Choroid plexus epithelial cell (primary cell): ENCODE results near the gene SAFB.

ENCODE experiments used
- DNase-seq: peaks from one replicate; pipeline ENCODE4 v3.0.0-alpha.2; 2010; ENCODE audit warnings: low read depth
- H3K4me3 ChIP-seq: 2 replicates; pipeline ENCODE4 v1.5.1; 2011; ENCODE audit warnings: low read depth, mild to moderate bottlenecking, control low read depth, low read length, moderate library complexity
- TF ChIP-seq, protein P1 (sequence below): conservative IDR thresholded peaks from 2 replicates; pipeline ENCODE4 v1.5.1; 2011; ENCODE audit warnings: low read depth, mild to moderate bottlenecking, control low read depth, inconsistent platforms, low read length, moderate library complexity

The SAFB gene

DNA sequence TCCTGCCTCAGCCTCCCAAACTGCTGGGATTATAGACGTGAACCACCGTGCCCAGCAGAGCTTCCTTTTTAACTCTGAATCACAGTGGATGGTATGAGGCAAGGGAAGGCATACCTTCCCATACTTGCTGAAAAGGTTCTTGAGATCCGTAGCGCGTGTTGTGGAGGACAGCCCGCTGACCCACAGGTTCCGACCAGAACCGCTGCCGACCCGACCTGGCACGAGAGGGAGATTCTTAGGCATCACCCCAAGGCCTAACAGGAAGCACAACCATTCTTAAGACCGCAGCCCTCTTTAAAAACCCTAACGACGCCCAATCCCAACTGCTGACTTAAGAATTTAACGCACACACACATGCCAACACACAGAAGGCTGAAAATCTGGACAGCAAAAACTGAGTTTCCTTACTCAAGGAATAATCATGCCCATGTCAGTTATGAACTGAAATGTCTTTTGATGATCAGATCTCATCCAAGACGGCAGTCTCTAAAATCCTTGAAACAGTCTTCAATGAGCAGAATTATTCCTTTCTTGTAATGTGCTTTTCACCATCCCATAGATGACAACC lies 12.9 kb upstream of the SAFB start:
- no peak overlapping the region for H3K4me3 ChIP-seq
- no peak for DNase-seq
- TF ChIP-seq, protein P1, sequence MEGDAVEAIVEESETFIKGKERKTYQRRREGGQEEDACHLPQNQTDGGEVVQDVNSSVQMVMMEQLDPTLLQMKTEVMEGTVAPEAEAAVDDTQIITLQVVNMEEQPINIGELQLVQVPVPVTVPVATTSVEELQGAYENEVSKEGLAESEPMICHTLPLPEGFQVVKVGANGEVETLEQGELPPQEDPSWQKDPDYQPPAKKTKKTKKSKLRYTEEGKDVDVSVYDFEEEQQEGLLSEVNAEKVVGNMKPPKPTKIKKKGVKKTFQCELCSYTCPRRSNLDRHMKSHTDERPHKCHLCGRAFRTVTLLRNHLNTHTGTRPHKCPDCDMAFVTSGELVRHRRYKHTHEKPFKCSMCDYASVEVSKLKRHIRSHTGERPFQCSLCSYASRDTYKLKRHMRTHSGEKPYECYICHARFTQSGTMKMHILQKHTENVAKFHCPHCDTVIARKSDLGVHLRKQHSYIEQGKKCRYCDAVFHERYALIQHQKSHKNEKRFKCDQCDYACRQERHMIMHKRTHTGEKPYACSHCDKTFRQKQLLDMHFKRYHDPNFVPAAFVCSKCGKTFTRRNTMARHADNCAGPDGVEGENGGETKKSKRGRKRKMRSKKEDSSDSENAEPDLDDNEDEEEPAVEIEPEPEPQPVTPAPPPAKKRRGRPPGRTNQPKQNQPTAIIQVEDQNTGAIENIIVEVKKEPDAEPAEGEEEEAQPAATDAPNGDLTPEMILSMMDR, result no peak

DNA sequence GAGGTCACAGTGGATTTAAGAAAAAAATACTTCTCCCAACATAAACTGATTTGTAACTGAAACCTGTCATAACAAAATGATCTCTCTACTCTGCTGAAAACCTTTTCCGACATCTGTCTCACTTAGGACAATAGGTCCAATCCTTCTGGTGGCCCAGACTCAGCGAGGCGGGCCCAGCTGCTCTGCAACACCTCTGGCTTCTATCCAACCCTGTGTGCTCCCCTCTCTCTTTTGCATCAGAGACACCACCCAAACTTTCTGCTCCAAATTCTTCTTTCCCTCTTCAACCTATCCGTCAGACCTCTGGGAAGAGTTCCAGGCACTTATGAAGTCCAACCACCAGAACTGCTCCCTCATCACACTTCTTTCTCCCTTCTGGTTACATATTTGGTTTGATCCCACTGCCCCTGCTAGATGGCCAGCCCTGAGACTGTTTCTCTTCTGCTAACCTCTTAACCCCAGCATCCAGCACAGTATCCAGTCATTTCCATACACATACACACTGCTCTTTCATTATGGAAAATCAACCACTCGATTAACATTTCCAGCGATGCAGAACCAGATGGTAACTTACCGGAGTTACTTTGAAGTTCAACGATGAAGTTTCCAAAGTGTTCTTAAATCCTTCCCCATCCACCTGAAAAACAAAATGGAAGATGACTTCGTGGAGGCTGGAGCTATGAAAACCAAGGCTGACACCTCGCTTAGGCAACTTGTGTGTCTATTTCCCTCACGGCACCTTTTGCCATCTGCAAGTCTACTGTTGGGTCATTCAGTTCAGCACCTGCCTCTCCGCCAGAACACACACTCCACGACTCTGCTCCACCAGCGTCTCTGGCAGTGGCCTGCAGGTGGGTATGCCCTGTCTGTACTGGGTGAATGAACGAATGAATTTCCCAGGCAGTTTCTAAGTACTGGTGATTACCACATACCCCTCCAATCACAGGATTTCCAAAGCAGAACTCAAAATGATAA lies 9.7 kb upstream of the SAFB start:
- TF ChIP-seq, protein P1, result no peak

DNA sequence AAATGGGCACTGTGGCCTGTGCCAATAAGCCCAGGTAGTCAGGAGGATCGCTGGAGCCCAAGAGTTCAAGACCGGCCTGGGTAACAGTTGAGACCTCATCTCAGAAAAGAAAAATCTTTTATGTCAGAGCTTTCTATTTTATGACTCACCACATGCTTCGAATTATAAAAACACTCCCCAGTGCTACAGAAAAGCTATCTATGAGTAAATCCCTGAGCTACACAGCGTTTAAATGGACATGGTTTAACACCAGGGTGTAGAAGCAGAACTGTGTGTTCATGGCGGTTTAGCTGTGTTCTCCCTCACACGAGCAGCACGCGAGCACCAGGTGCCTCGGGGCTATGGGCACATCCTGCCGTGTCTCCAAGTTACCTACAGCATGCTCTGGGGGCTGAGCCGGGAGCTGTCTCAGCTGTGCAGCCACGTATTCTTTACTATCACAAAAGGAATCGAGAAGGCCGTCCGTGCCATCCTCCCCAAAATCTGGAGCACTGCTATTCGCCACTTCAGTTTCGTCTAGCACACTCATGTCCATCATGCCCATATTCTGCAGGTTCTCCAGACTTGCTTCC lies 7.0 kb upstream of the SAFB start:
- peak; percentile 40 for DNase-seq
- TF ChIP-seq, protein P1, result no peak
- H3K4me3 ChIP-seq, result no peak overlapping the region

More for the DNA sequence above, 9.7 kb upstream of the SAFB start:
- no peak for DNase-seq
- H3K4me3 ChIP-seq, result no peak overlapping the region

DNA sequence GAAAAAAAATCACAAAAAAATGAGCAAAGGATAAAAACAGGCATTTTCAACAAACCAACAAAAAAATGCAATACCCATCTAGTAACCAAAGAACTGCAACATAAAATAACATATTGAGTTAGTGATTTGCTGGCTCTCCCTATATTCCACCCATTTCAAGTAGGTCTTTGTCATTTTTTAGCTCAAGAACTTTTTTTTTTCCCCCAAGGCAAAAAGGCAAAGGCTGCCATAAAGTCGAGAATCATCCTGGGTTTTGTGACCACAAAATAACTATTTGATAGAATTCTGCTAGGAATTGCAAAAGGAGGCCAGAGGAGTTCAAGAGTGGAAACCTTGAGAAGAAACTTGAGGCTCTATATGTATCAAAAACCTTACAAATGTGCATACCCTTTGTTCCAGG lies 5.8 kb upstream of the SAFB start:
- TF ChIP-seq, protein P1, result no peak
- no peak overlapping the region for H3K4me3 ChIP-seq
- no peak for DNase-seq

DNA sequence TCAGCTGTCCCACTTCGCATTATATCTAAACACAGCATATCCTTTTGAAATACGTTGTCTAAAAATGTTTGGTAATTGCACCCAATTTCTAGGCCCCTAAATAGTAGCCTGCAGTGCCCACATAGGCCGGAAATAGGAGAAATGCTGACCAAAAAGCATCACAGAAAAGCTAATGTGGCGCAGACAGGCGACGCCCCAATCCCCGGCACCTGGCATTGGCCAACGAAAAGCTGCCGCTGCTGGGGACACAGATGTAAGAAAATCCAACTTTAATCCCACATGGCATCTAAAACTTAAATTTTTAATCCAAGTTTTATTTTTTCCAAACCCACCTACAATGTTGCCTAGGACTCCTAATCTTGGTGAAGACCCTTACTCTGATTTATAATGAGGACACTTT lies 4.3 kb upstream of the SAFB start:
- no peak for DNase-seq
- TF ChIP-seq, protein P1, result no peak
- no peak overlapping the region for H3K4me3 ChIP-seq

DNA sequence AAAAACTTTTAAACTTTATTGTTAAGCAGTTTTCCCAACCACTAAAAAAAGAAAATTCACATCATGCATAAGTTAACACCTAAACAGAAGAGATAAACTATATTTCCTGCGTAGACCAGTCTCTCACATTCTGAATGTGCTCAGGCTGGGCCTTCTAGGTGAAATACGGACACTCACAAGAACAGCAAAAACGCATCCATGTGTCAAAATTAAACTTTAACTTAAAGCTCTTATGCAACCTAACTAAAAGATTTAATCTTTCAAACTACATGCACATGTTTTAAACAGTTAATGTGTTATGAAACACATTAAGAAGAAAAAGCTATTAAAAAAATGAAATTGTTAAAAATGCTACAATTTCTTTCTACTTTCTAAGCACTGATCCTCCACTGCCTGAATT lies 2.9 kb upstream of the SAFB start:
- TF ChIP-seq, protein P1, result no peak

More for the DNA sequence above, 2.9 kb upstream of the SAFB start:
- no peak for DNase-seq
- H3K4me3 ChIP-seq, result no peak overlapping the region
